GM19025 (cell line): ENCODE results near the gene EBNA1BP2.
"Not testable (repeated sequence)": the region's sequence is repeated elsewhere in the genome, so short reads cannot be mapped to it uniquely, and the experiment has no call there.

Experiments
- ATAC-seq: cut with Tn5 transposase; IDR thresholded peaks from one replicate; pipeline ENCODE4 v1.9.1; 2021; ENCODE audit warnings: mild to moderate bottlenecking, low read depth, moderate library complexity; ENCODE audit not compliant: unreplicated experiment

Gene EBNA1BP2

GRCh38 chr1:43174873-43175272 is 2.8 kb upstream of the EBNA1BP2 start:
- no peak for ATAC-seq

GRCh38 chr1:43172527-43172972 is 460 bp upstream of the EBNA1BP2 start:
- ATAC-seq: peak; percentile 27

GRCh38 chr1:43171312-43171875 is 696 bp downstream of the EBNA1BP2 start:
- ATAC-seq: no peak

- ATAC-seq: no peak
Measured at GRCh38 chr1:43165765-43166164, 6.3 kb downstream of the EBNA1BP2 start.

- ATAC-seq: no peak
Measured at GRCh38 chr1:43165162-43165561, 6.9 kb downstream of the EBNA1BP2 start.

GRCh38 chr1:43156026-43156425 is 16.1 kb downstream of the EBNA1BP2 start:
- ATAC-seq: no peak

GRCh38 chr1:43153443-43153842 is 18.6 kb downstream of the EBNA1BP2 start:
- no peak for ATAC-seq

- ATAC-seq: no peak
Measured at GRCh38 chr1:43152866-43153265, 19.2 kb downstream of the EBNA1BP2 start.

- no peak for ATAC-seq
Measured at GRCh38 chr1:43149889-43150288, 22.2 kb downstream of the EBNA1BP2 start.

GRCh38 chr1:43147625-43148327 is 24.3 kb downstream of the EBNA1BP2 start:
- ATAC-seq: no peak

GRCh38 chr1:43144237-43144636 is 27.9 kb downstream of the EBNA1BP2 start:
- no peak for ATAC-seq

- no peak for ATAC-seq
Measured at GRCh38 chr1:43143441-43143888, 28.6 kb downstream of the EBNA1BP2 start.

GRCh38 chr1:43140583-43140982 is 31.5 kb downstream of the EBNA1BP2 start:
- ATAC-seq: no peak

GRCh38 chr1:43140010-43140409 is 32.1 kb downstream of the EBNA1BP2 start:
- ATAC-seq: no peak

GRCh38 chr1:43139295-43139694 is 32.8 kb downstream of the EBNA1BP2 start:
- ATAC-seq: not testable (repeated sequence)

- ATAC-seq: no peak
Measured at GRCh38 chr1:43137445-43138052, 34.5 kb downstream of the EBNA1BP2 start.

- no peak for ATAC-seq
Measured at GRCh38 chr1:43135857-43136781, 36.0 kb downstream of the EBNA1BP2 start.

- no peak for ATAC-seq
Measured at GRCh38 chr1:43134640-43135039, 37.5 kb downstream of the EBNA1BP2 start.

- no peak for ATAC-seq
Measured at GRCh38 chr1:43134068-43134467, 38.0 kb downstream of the EBNA1BP2 start.

GRCh38 chr1:43129426-43129825 is 42.7 kb downstream of the EBNA1BP2 start:
- no peak for ATAC-seq

- ATAC-seq: no peak
Measured at GRCh38 chr1:43128816-43129215, 43.3 kb downstream of the EBNA1BP2 start.
